NCI-H2171 treated with DMSO at 0.1 percent for 48 hours (cell line): Measurements from ENCODE around the gene SYNPO2.
"Not testable (repeated sequence)": the region's sequence is repeated elsewhere in the genome, so short reads cannot be mapped to it uniquely, and the experiment has no call there.

Experiments
- DNase-seq: peaks from one replicate; lab custom pipeline; 2025; lab: John Stamatoyannopoulos, UW

The SYNPO2 gene

GRCh38 chr4:118976193-118976560, 87.5 kb downstream of the SYNPO2 start:
- not testable (repeated sequence) for DNase-seq

GRCh38 chr4:118977100-118977499, 88.4 kb downstream of the SYNPO2 start:
- DNase-seq: not testable (repeated sequence)

GRCh38 chr4:118979712-118980111, 91.1 kb downstream of the SYNPO2 start:
- DNase-seq: no peak

- no peak for DNase-seq
These were observed 92.7 kb downstream of the SYNPO2 start for GRCh38 chr4:118981171-118981838.

GRCh38 chr4:118981839-118982381, 93.3 kb downstream of the SYNPO2 start:
- peak; percentile 25 for DNase-seq

- no peak for DNase-seq
These were observed 94.6 kb downstream of the SYNPO2 start for GRCh38 chr4:118983293-118983692.

GRCh38 chr4:118983831-118984230, 95.2 kb downstream of the SYNPO2 start:
- no peak for DNase-seq

- DNase-seq: no peak
These were observed 96.7 kb downstream of the SYNPO2 start for GRCh38 chr4:118985170-118986000.

- no peak for DNase-seq
These were observed 99.4 kb downstream of the SYNPO2 start for GRCh38 chr4:118987959-118988634.

GRCh38 chr4:118988635-118988972, 100.0 kb downstream of the SYNPO2 start:
- DNase-seq: no peak

- no peak for DNase-seq
These were observed 100.7 kb downstream of the SYNPO2 start for GRCh38 chr4:118989098-118990080.

GRCh38 chr4:118991686-118992085, 103.0 kb downstream of the SYNPO2 start:
- no peak for DNase-seq

- no peak for DNase-seq
These were observed 103.5 kb downstream of the SYNPO2 start for GRCh38 chr4:118992149-118992548.

- no peak for DNase-seq
These were observed 104.7 kb downstream of the SYNPO2 start for GRCh38 chr4:118993333-118993732.

GRCh38 chr4:118994030-118994429, 105.4 kb downstream of the SYNPO2 start:
- no peak for DNase-seq

- DNase-seq: no peak
These were observed 107.2 kb downstream of the SYNPO2 start for GRCh38 chr4:118995693-118996391.

GRCh38 chr4:118997601-118998000, 108.9 kb downstream of the SYNPO2 start:
- DNase-seq: no peak

- DNase-seq: no peak
These were observed 111.3 kb downstream of the SYNPO2 start for GRCh38 chr4:118999919-119000318.

GRCh38 chr4:119000400-119000799, 111.7 kb downstream of the SYNPO2 start:
- no peak for DNase-seq

- DNase-seq: no peak
These were observed 113.8 kb downstream of the SYNPO2 start for GRCh38 chr4:119002476-119002875.

GRCh38 chr4:119003001-119003400, 114.3 kb downstream of the SYNPO2 start:
- DNase-seq: not testable (repeated sequence)
